ENCODE data around the gene LRFN3.

LRFN3 gene

GRCh38 chr19:35958660-35959039 is 22.5 kb downstream of the LRFN3 start:
- no peak overlapping the region for H3K4me3 ChIP-seq (ENCODE audit: low read depth, low read length)
- in situ Hi-C loops (cut with HindIII; ENCODE audit: low sequenced_read_pairs), result no loop called here
- DNase-seq (ENCODE audit: low read depth), result no peak
- TF ChIP-seq, protein P1, sequence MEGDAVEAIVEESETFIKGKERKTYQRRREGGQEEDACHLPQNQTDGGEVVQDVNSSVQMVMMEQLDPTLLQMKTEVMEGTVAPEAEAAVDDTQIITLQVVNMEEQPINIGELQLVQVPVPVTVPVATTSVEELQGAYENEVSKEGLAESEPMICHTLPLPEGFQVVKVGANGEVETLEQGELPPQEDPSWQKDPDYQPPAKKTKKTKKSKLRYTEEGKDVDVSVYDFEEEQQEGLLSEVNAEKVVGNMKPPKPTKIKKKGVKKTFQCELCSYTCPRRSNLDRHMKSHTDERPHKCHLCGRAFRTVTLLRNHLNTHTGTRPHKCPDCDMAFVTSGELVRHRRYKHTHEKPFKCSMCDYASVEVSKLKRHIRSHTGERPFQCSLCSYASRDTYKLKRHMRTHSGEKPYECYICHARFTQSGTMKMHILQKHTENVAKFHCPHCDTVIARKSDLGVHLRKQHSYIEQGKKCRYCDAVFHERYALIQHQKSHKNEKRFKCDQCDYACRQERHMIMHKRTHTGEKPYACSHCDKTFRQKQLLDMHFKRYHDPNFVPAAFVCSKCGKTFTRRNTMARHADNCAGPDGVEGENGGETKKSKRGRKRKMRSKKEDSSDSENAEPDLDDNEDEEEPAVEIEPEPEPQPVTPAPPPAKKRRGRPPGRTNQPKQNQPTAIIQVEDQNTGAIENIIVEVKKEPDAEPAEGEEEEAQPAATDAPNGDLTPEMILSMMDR (IDR thresholded peaks at IDR 0.05; ENCODE audit: low read depth, low read length, missing control alignments), result no peak

GRCh38 chr19:35959040-35959967 is 23.1 kb downstream of the LRFN3 start:
- in situ Hi-C loops (cut with HindIII; ENCODE audit: low sequenced_read_pairs), result no loop called here
- no peak for DNase-seq (ENCODE audit: low read depth)
- TF ChIP-seq, protein P1 (IDR thresholded peaks at IDR 0.05; ENCODE audit: low read depth, low read length, missing control alignments), result no peak
- H3K4me3 ChIP-seq (ENCODE audit: low read depth, low read length), result no peak overlapping the region

GRCh38 chr19:35959968-35960320 is 23.8 kb downstream of the LRFN3 start:
- H3K4me3 ChIP-seq (ENCODE audit: low read depth, low read length), result no peak overlapping the region
- no peak for DNase-seq (ENCODE audit: low read depth)
- TF ChIP-seq, protein P1 (IDR thresholded peaks at IDR 0.05; ENCODE audit: low read depth, low read length, missing control alignments), result no peak
- in situ Hi-C loops (cut with HindIII; ENCODE audit: low sequenced_read_pairs), result loop anchor here (10.0 kb wide), 1 partner anchor 155 kb away; no protein-coding TSS in a partner anchor

GRCh38 chr19:35960432-35960972 is 24.3 kb downstream of the LRFN3 start:
- in situ Hi-C loops (cut with HindIII; ENCODE audit: low sequenced_read_pairs), result loop anchor here (10.0 kb wide), 1 partner anchor 156 kb away; no protein-coding TSS in a partner anchor
- no peak overlapping the region for H3K4me3 ChIP-seq (ENCODE audit: low read depth, low read length)
- TF ChIP-seq, protein P1 (IDR thresholded peaks at IDR 0.05; ENCODE audit: low read depth, low read length, missing control alignments), result no peak
- no peak for DNase-seq (ENCODE audit: low read depth)

- in situ Hi-C loops (cut with HindIII; ENCODE audit: low sequenced_read_pairs), result loop anchor here (10.0 kb wide), 1 partner anchor 159 kb away; no protein-coding TSS in a partner anchor
- no peak overlapping the region for H3K4me3 ChIP-seq (ENCODE audit: low read depth, low read length)
- TF ChIP-seq, protein P1 (IDR thresholded peaks at IDR 0.05; ENCODE audit: low read depth, low read length, missing control alignments), result no peak
- DNase-seq (ENCODE audit: low read depth), result peak; percentile 42
Observed at GRCh38 chr19:35963514-35963913, 27.3 kb downstream of the LRFN3 start.

- in situ Hi-C loops (cut with HindIII; ENCODE audit: low sequenced_read_pairs), result loop anchor here (10.0 kb wide), 1 partner anchor 162 kb away; no protein-coding TSS in a partner anchor
- no peak for DNase-seq (ENCODE audit: low read depth)
- no peak overlapping the region for H3K4me3 ChIP-seq (ENCODE audit: low read depth, low read length)
- TF ChIP-seq, protein P1 (IDR thresholded peaks at IDR 0.05; ENCODE audit: low read depth, low read length, missing control alignments), result no peak
Observed at GRCh38 chr19:35966771-35967170, 30.6 kb downstream of the LRFN3 start.

All from astrocyte of the cerebellum (primary cell).